ENCODE data around the gene GOLIM4.
A peak's percentile ranks its signal among the peaks of the same experiment; 100 is the strongest.
"Not testable (repeated sequence)": the region's sequence is repeated elsewhere in the genome, so short reads cannot be mapped to it uniquely, and the experiment has no call there.

GOLIM4 gene

DNA sequence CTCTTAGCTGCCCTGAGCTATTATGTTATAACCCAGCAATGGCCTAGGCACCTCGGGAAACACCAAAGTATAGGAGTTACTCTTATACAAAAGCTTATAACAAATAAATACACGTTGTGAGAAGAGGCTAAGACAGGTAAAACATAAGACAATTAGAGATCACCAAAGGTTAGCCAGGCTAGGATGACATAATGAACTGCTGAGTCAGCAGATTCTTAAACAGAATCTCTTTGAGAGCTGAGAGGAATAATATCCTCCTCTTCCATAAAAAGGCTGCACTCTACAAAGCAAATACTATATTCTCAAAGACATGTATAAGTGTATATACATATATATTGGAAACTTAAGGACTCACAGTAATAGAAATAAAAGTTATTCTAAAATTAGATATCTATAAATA, 37.2 kb downstream of the GOLIM4 start:
- H3K9me3 ChIP-seq (ENCODE audit: control insufficient read depth, low read length), result peaks cover 7% of the 10 kb centered on the region
- H3K27ac ChIP-seq (ENCODE audit: low read depth, low read length, severe bottlenecking), result no peak overlapping the region
- no CpG with 5 or more reads among the region's 2 CpGs for WGBS, 2 experiments (ENCODE audit: insufficient coverage in 2 of 2)
- no peak overlapping the region for H3K4me3 ChIP-seq (ENCODE audit: extremely low read depth, insufficient read depth, low read length, poor library complexity, severe bottlenecking)
- no peaks in the 10 kb centered on the region for H3K4me1 ChIP-seq (ENCODE audit: control insufficient read depth, insufficient read depth, low read length, poor library complexity, severe bottlenecking)
- H3K36me3 ChIP-seq (ENCODE audit: control insufficient read depth, insufficient read depth, low read length), result peaks cover 8% of the 10 kb centered on the region

DNA sequence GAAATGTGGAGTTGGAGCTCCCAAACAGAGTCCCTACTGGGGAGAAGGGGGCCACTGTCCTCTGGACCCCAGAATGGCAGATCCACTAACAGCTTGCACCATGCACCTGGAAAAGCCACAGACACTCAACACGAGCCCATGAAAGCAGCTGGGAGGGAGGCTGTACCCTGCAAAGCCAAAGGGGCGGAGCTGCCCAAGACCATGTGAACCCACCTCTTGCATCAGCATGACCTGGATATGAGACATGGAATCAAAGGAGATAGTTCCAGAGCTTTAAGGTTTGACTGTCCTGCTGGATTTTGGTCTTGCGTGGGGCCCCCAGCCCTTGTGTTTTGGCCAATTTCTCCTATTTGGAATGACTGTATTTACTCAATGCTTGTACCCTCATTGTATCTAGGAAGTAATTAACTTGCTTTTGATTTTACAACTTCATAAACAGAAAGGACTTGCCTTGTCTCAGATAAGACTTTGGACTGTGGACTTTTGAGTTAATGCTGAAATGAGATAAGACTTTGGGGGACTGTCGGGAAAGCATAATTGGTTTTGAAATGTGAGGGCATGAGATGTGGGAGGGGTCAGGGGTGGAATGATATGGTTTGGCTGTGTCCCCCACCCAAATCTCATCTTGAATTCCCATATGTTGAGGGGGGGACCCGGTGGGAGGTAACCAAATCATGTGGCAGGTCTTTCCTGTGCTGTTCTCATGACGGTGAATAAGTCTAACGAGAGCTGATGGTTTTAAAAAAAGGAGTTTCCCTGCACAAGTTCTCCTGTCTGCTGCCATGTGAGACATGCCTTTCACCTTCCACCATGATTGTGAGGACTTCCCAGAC, 39.1 kb downstream of the GOLIM4 start:
- not testable (repeated sequence) for H3K27ac ChIP-seq (ENCODE audit: low read depth, low read length, severe bottlenecking); H3K4me3 ChIP-seq (ENCODE audit: extremely low read depth, insufficient read depth, low read length, poor library complexity, severe bottlenecking); H3K4me1 ChIP-seq (ENCODE audit: control insufficient read depth, insufficient read depth, low read length, poor library complexity, severe bottlenecking); H3K36me3 ChIP-seq (ENCODE audit: control insufficient read depth, insufficient read depth, low read length); H3K9me3 ChIP-seq (ENCODE audit: control insufficient read depth, low read length)
- 95 to 100% methylated on average over 5 to 7 of the region's 7 CpGs for WGBS, 2 experiments (ENCODE audit: insufficient coverage in 2 of 2)

DNA sequence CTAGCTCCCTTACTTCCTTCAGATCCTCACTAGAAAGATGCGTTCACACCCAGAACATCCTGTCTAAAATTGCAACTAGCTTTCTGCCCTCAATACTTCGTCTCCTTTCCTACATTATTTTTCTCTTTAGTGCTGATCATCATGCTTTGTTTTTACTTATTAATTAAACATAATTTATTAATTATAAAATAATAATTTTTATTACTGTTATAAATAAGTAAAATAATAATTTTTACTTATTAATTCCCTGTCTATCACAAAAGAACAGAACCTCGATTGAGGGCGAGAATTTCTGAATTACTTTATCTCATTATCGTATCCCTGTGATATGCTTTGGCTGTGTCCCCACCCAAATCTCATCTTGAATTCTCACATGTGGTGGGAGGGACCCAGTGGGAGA, 41.3 kb downstream of the GOLIM4 start:
- no peak overlapping the region for H3K27ac ChIP-seq (ENCODE audit: low read depth, low read length, severe bottlenecking)
- peaks cover 7% of the 10 kb centered on the region for H3K9me3 ChIP-seq (ENCODE audit: control insufficient read depth, low read length)
- 67 to 89% methylated on average over 1 of the region's 5 CpGs for WGBS, 2 experiments (ENCODE audit: insufficient coverage in 2 of 2)

DNA sequence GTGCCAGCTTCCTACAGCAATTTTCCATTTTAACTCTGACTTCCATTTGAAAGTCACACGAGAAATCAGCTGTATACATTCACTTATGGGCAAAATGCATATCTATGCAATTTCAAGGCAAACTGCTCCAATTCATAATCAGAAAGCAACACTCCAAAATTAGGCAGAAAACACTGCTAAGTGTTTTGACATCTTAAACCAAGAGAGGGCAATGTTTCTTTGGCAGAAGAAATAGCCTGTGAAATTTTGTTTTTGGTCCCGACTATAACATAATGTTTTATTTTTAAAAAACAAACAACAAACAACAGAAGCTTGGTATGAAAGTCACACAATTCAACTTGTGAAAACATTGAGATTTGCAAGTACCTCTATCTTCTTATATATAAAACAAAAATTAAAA, 42.6 kb downstream of the GOLIM4 start:
- Histone ChIP-seq H3K36me3 (ENCODE audit: control insufficient read depth, insufficient read depth, low read length) (peaks cover 8% of the 10 kb centered on the region), H3K27ac (ENCODE audit: low read depth, low read length, severe bottlenecking) (no peak overlapping the region), H3K4me1 (ENCODE audit: control insufficient read depth, insufficient read depth, low read length, poor library complexity, severe bottlenecking) (no peaks in the 10 kb centered on the region), H3K9me3 (ENCODE audit: control insufficient read depth, low read length) (peaks cover 7% of the 10 kb centered on the region), H3K4me3 (ENCODE audit: extremely low read depth, insufficient read depth, low read length, poor library complexity, severe bottlenecking) (no peak overlapping the region)
- WGBS, 2 experiments (ENCODE audit: insufficient coverage in 2 of 2), result 90 to 100% methylated on average over 1 of the region's 2 CpGs

More for the DNA sequence above, 41.3 kb downstream of the GOLIM4 start:
- Histone ChIP-seq H3K4me1 (ENCODE audit: control insufficient read depth, insufficient read depth, low read length, poor library complexity, severe bottlenecking) (no peaks in the 10 kb centered on the region), H3K4me3 (ENCODE audit: extremely low read depth, insufficient read depth, low read length, poor library complexity, severe bottlenecking) (no peak overlapping the region), H3K36me3 (ENCODE audit: control insufficient read depth, insufficient read depth, low read length) (peaks cover 8% of the 10 kb centered on the region)

GRCh38 chr3:168052515-168052914, 43.2 kb downstream of the GOLIM4 start:
- H3K4me1 ChIP-seq (ENCODE audit: control insufficient read depth, insufficient read depth, low read length, poor library complexity, severe bottlenecking), result no peaks in the 10 kb centered on the region
- no peak overlapping the region for H3K4me3 ChIP-seq (ENCODE audit: extremely low read depth, insufficient read depth, low read length, poor library complexity, severe bottlenecking)
- H3K9me3 ChIP-seq (ENCODE audit: control insufficient read depth, low read length), result peaks cover 5% of the 10 kb centered on the region
- no peak overlapping the region for H3K27ac ChIP-seq (ENCODE audit: low read depth, low read length, severe bottlenecking)
- peaks cover 5% of the 10 kb centered on the region for H3K36me3 ChIP-seq (ENCODE audit: control insufficient read depth, insufficient read depth, low read length)
- no CpG with 5 or more reads among the region's 2 CpGs for WGBS, 2 experiments (ENCODE audit: insufficient coverage in 2 of 2)

- no peaks in the 10 kb centered on the region for H3K4me1 ChIP-seq (ENCODE audit: control insufficient read depth, insufficient read depth, low read length, poor library complexity, severe bottlenecking)
- H3K4me3 ChIP-seq (ENCODE audit: extremely low read depth, insufficient read depth, low read length, poor library complexity, severe bottlenecking), result no peak overlapping the region
- H3K9me3 ChIP-seq (ENCODE audit: control insufficient read depth, low read length), result no peaks in the 10 kb centered on the region
- H3K36me3 ChIP-seq (ENCODE audit: control insufficient read depth, insufficient read depth, low read length), result no peaks in the 10 kb centered on the region
- WGBS, 2 experiments (ENCODE audit: insufficient coverage in 2 of 2), result 86 to 92% methylated on average over 3 to 6 of the region's 9 CpGs
- H3K27ac ChIP-seq (ENCODE audit: low read depth, low read length, severe bottlenecking), result no peak overlapping the region
Measured at GRCh38 chr3:168051531-168052471, 43.9 kb downstream of the GOLIM4 start.

DNA sequence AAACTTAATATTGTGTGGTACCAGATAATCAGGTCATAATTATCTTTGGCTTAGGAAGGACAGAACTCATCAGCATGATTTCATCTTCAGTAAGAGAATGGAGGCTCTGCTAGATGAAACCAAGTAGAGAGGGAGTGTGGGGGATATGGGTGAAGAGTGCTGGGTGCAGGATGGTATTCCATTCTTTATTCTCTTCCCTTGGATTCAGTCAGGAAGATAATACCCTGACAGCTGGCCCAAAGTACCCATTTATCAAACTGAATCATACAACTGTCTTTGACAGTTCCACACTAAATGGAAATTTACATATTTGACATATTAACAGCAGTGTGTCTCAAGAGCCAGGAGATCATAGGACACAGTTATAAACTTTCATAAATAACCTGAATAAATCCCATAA, 44.7 kb downstream of the GOLIM4 start:
- no peak overlapping the region for H3K4me3 ChIP-seq (ENCODE audit: extremely low read depth, insufficient read depth, low read length, poor library complexity, severe bottlenecking)
- no peaks in the 10 kb centered on the region for H3K4me1 ChIP-seq (ENCODE audit: control insufficient read depth, insufficient read depth, low read length, poor library complexity, severe bottlenecking)
- no peaks in the 10 kb centered on the region for H3K9me3 ChIP-seq (ENCODE audit: control insufficient read depth, low read length)
- no peak overlapping the region for H3K27ac ChIP-seq (ENCODE audit: low read depth, low read length, severe bottlenecking)
- no peaks in the 10 kb centered on the region for H3K36me3 ChIP-seq (ENCODE audit: control insufficient read depth, insufficient read depth, low read length)

GRCh38 chr3:168049367-168049974, 46.3 kb downstream of the GOLIM4 start:
- no peak overlapping the region for H3K4me3 ChIP-seq (ENCODE audit: extremely low read depth, insufficient read depth, low read length, poor library complexity, severe bottlenecking)
- H3K27ac ChIP-seq (ENCODE audit: low read depth, low read length, severe bottlenecking), result peak overlapping the region; percentile 12
- H3K9me3 ChIP-seq (ENCODE audit: control insufficient read depth, low read length), result no peaks in the 10 kb centered on the region
- 89 to 91% methylated on average over 6 of the region's 6 CpGs for WGBS, 2 experiments (ENCODE audit: insufficient coverage in 2 of 2)
- no peaks in the 10 kb centered on the region for H3K4me1 ChIP-seq (ENCODE audit: control insufficient read depth, insufficient read depth, low read length, poor library complexity, severe bottlenecking)
- H3K36me3 ChIP-seq (ENCODE audit: control insufficient read depth, insufficient read depth, low read length), result no peaks in the 10 kb centered on the region

DNA sequence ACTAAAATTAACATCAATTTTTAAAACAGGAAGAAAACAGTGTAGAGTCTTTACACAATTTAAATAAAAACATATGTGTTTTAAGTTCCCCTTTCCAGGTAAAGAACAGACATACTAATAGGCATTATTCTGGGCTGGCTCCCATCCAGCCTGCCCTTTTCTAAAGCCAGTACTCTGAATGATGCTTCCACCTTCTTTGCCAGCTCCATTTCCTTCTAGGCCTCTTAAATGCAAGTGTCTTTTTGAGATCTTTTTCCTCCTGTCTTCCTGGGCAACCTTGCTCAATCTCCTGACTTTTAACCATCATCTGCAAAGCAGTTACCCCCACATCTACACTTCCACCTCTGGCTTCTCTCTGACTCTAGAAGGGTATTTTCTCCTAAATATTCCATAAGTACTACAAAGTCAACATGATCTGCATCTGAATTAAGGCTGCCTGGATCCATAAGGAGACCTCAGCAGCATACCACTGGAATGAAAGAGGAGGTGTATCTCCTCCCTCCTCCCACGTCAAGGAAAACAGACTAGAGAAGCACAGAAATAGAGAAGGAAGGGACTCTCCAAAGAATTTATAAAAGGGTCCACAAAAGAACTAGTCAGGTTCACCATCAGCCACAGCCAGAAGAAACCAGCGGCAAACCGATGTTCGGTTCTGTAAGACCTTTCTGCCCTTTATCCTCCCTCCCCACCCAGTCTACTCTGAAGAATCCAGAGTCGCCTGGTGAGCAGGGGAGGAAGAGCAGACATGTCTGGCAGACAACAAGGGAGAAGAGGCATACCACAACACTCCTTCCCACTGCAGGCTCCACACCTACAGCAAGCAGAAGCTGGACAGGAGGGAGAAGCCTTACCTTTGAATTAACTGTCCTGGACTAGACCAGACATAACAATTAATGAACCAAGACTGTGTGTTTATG, 47.1 kb downstream of the GOLIM4 start:
- H3K9me3 ChIP-seq (ENCODE audit: control insufficient read depth, low read length), result no peaks in the 10 kb centered on the region
- no peaks in the 10 kb centered on the region for H3K4me1 ChIP-seq (ENCODE audit: control insufficient read depth, insufficient read depth, low read length, poor library complexity, severe bottlenecking)
- WGBS, 2 experiments (ENCODE audit: insufficient coverage in 2 of 2), result no CpG with 5 or more reads among the region's 5 CpGs
- no peak overlapping the region for H3K4me3 ChIP-seq (ENCODE audit: extremely low read depth, insufficient read depth, low read length, poor library complexity, severe bottlenecking)
- H3K36me3 ChIP-seq (ENCODE audit: control insufficient read depth, insufficient read depth, low read length), result no peaks in the 10 kb centered on the region
- peak overlapping the region; percentile 12 for H3K27ac ChIP-seq (ENCODE audit: low read depth, low read length, severe bottlenecking)

- no peak overlapping the region for H3K27ac ChIP-seq (ENCODE audit: low read depth, low read length, severe bottlenecking)
- H3K4me1 ChIP-seq (ENCODE audit: control insufficient read depth, insufficient read depth, low read length, poor library complexity, severe bottlenecking), result no peaks in the 10 kb centered on the region
- H3K9me3 ChIP-seq (ENCODE audit: control insufficient read depth, low read length), result no peaks in the 10 kb centered on the region
- H3K36me3 ChIP-seq (ENCODE audit: control insufficient read depth, insufficient read depth, low read length), result peaks cover 7% of the 10 kb centered on the region
- WGBS, 2 experiments (ENCODE audit: insufficient coverage in 2 of 2), result 100% methylated on average over 1 of the region's 3 CpGs; no CpG with 5 or more reads in 1 of the 2 experiments
- no peak overlapping the region for H3K4me3 ChIP-seq (ENCODE audit: extremely low read depth, insufficient read depth, low read length, poor library complexity, severe bottlenecking)
Measured at GRCh38 chr3:168047936-168048335, 47.8 kb downstream of the GOLIM4 start.

All from mesodermal cell (in vitro differentiated cells).